Ascending aorta (tissue), 2 donors: ENCODE data around the gene HADHA. TPM values are rescaled to one million over a fixed set of nuclear protein-coding genes. Genes with fewer than 3 reads are reported as not detected.

Source experiments
- DNase-seq, 2 donors: peaks; one replicate each; pipeline ENCODE4 v3.0.0-alpha.2; 2019; ENCODE audit warnings: low spot score in 2 of 2
- H3K27ac ChIP-seq, 2 donors: fragments of 200-600 bp; sonication (generic); one replicate each; pipeline ENCODE4 v1.5.1; 2016 to 2017; ENCODE audit warnings: mild to moderate bottlenecking in 1 of 2
- H3K27me3 ChIP-seq: fragments of 200-600 bp; sonication (generic); one replicate; pipeline ENCODE4 v1.5.1; 2017
- H3K36me3 ChIP-seq, 2 donors: fragments of 200-600 bp; sonication (generic); one replicate each; pipeline ENCODE4 v1.5.1; 2016
- H3K4me1 ChIP-seq, 2 donors: fragments of 200-600 bp; sonication (generic); one replicate each; pipeline ENCODE4 v1.5.1; 2016 to 2017; ENCODE audit warnings: mild to moderate bottlenecking in 1 of 2
- H3K4me3 ChIP-seq, 2 donors: fragments of 200-600 bp; sonication (generic); one replicate each; pipeline ENCODE4 v1.5.1; 2016 to 2017; ENCODE audit warnings: mild to moderate bottlenecking in 1 of 2
- H3K9me3 ChIP-seq, 2 donors: fragments of 200-600 bp; sonication (generic); one replicate each; pipeline ENCODE4 v1.5.1; 2016
- intact Hi-C: fragments of 100-400 bp; cut with DNase I; formaldehyde crosslinking; loops from one replicate; pipeline ENCODE4 v1.15.1; 2023
- total RNA-seq: library from RNA; depleted of rRNA; stranded (reverse); fragments of >200 nt; gene quantifications from one replicate; pipeline ENCODE4 v1.1.0, GENCODE V29; 2016
- TF ChIP-seq, protein P1 (sequence below), 3 experiments: fragments of 200-600 bp in 2 of 3; fragments of 450-650 bp in 1 of 3; sonication (generic) in 2 of 3; IDR thresholded peaks; one replicate each; pipeline ENCODE4 v1.5.1; 2016 to 2019; ENCODE audit warnings: antibody characterized with exemption in 3 of 3, mild to moderate bottlenecking in 1 of 3, moderate library complexity in 1 of 3

HADHA gene
- total RNA-seq, 1 donor from 2014 or later, result 49.5 TPM

GRCh38 chr2:26202981-26203490 is 41.4 kb downstream of the HADHA start:
- H3K4me3 ChIP-seq, result no peak overlapping the region
- no peak for DNase-seq
- H3K9me3 ChIP-seq, result no peaks in the 10 kb centered on the region
- H3K4me1 ChIP-seq, result no peaks in the 10 kb centered on the region
- intact Hi-C loops, result no loop called here
- H3K36me3 ChIP-seq, result peaks cover 54 to 71% of the 10 kb centered on the region in 2 donors
- H3K27ac ChIP-seq, result no peak overlapping the region
- TF ChIP-seq, protein P1, sequence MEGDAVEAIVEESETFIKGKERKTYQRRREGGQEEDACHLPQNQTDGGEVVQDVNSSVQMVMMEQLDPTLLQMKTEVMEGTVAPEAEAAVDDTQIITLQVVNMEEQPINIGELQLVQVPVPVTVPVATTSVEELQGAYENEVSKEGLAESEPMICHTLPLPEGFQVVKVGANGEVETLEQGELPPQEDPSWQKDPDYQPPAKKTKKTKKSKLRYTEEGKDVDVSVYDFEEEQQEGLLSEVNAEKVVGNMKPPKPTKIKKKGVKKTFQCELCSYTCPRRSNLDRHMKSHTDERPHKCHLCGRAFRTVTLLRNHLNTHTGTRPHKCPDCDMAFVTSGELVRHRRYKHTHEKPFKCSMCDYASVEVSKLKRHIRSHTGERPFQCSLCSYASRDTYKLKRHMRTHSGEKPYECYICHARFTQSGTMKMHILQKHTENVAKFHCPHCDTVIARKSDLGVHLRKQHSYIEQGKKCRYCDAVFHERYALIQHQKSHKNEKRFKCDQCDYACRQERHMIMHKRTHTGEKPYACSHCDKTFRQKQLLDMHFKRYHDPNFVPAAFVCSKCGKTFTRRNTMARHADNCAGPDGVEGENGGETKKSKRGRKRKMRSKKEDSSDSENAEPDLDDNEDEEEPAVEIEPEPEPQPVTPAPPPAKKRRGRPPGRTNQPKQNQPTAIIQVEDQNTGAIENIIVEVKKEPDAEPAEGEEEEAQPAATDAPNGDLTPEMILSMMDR (IDR thresholded peaks at IDR 0.05), result no peak
- H3K27me3 ChIP-seq, result no peaks in the 10 kb centered on the region

- Histone ChIP-seq H3K4me3 (no peak overlapping the region), H3K4me1 (no peaks in the 10 kb centered on the region), H3K27me3 (no peaks in the 10 kb centered on the region), H3K36me3 (peaks cover 69 to 91% of the 10 kb centered on the region in 2 donors), H3K27ac (no peak overlapping the region), H3K9me3 (no peaks in the 10 kb centered on the region)
- DNase-seq, result no peak
- intact Hi-C loops, result no loop called here
- TF ChIP-seq, protein P1 (IDR thresholded peaks at IDR 0.05), result no peak
Measured at GRCh38 chr2:26197516-26197915, 46.9 kb downstream of the HADHA start.

DNA sequence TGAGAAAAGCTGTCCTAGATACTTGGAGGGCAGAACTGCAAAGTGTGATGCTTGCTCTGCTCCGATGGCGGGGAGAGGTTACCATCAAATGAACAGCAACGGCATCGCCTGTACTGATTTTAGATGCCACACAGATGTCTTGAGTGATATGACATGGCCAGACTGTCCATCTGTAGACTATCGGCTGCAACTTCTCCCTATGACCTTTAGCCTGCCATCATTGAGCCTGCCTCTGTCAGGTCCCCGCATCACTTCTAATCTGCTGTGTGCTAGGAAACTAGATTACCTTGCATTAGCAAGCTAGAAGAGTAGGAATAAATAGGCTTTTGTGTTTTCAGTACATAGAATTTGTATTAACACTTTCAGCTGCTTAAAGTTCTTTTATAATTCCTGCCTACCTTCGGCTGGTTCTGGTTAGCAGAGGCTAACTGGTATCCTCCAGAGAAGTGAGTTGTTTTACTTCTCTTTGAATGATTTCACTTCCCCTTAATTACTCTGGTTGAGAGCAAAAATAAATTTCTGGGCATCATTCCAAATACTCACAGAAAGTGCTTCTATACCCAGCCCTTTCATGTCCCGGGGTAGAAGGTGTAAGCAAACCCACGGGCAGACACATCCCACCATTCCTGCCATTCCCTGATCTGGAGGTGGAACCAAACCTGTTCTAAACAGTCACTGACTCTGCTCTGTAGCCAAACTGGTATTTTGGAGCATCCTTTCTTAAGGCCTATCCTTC is 47.6 kb downstream of the HADHA start:
- H3K36me3 ChIP-seq, result peaks cover 71 to 89% of the 10 kb centered on the region in 2 donors
- no peak for DNase-seq
- intact Hi-C loops, result no loop called here

DNA sequence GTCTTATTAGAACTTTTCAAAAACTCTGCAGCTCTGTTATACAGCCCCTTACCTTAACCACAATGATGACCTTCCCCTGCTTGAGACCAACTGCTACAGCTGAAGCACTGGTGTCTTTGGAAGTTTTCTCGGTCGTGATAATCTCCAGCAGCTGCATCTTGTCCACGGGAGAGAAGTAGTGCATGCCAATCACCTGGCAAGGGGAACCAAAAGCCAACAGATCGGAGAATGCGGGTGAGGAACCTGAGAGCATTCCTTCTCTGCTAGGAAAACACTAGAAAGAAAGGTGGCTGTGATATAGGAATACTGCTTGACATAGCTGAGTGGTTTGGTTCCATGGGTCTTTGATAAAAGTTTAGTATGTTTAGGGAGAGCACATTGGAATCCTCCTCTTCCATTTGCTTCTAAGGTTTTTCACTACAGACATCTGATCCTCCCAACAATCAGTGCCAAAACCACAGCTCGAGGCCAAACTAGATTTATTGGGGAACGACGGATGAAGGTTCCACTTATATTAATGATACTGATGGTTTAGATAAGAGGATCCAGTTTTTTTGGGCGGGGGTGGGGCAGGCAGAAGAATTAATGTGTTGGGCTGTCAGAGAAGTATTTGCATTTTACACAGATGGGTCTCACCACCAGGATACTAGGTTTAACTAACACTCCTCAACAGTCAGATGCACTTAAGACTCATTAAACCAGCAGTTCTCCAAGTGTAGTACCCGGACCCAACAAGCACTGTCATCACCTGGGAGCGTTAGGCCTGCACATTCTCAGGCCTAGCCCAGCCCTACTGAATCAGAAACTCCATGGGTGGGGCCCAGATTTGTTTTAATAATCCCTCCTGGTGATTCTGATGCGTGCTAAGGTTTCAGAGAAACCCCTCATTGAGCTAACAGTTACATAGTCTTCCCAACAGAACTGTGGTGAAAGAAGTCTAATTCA is 49.1 kb downstream of the HADHA start:
- TF ChIP-seq, protein P1 (IDR thresholded peaks at IDR 0.05), result no peak
- Histone ChIP-seq H3K27me3 (no peaks in the 10 kb centered on the region), H3K27ac (no peak overlapping the region), H3K9me3 (no peaks in the 10 kb centered on the region), H3K36me3 (peaks cover 75 to 86% of the 10 kb centered on the region in 2 donors), H3K4me3 (no peak overlapping the region), H3K4me1 (no peaks in the 10 kb centered on the region)
- DNase-seq, result no peak
- intact Hi-C loops, result no loop called here

More for the DNA sequence above, 47.6 kb downstream of the HADHA start:
- Histone ChIP-seq H3K9me3 (no peaks in the 10 kb centered on the region), H3K4me3 (no peak overlapping the region), H3K27ac (no peak overlapping the region), H3K27me3 (no peaks in the 10 kb centered on the region), H3K4me1 (no peaks in the 10 kb centered on the region)
- TF ChIP-seq, protein P1 (IDR thresholded peaks at IDR 0.05), result no peak

DNA sequence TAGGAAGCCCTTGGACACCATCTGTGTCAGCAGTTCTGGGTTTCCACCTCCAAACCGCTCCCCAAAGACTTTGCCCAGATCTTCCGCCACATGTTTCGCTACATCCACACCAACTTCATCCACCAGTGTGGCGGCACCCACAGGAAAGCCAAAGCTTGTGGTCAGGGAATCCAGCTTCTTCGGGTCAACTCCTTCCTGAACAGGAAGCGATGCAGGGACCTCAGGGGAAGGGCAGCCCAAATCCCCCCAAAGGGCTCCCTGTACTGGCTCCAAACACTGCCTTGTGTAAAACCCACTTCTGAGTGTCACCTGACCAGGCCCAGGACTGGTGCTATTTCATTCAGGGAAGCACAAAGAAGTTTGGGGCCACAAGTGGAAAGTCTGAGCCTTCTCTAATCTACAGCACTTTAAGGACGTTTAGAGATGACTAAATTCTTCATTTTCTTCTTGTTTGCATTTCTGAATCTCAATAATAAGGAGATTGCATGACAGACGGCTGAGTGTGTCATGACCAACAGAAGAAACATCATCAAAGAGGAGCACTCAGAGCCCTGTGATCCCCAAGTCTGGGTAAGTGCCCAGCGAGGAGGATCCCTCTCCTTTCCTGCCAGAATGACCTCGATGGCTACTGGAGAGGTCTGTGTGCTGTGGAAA is 50.7 kb downstream of the HADHA start:
- Histone ChIP-seq H3K4me1 (no peaks in the 10 kb centered on the region), H3K9me3 (no peaks in the 10 kb centered on the region), H3K27ac (no peak overlapping the region), H3K4me3 (no peak overlapping the region), H3K27me3 (no peaks in the 10 kb centered on the region), H3K36me3 (peaks cover 61 to 74% of the 10 kb centered on the region in 2 donors)
- intact Hi-C loops, result no loop called here
- TF ChIP-seq, protein P1 (IDR thresholded peaks at IDR 0.05), result no peak
- DNase-seq, result no peak
